Panc1 (cell line): Measurements from ENCODE around the gene ATG4B.

Experiments used
- POLR2AphosphoS5 ChIP-seq: IDR thresholded peaks from 2 replicates; pipeline ENCODE4 v1.6.1; 2012; ENCODE audit warnings: mild to moderate bottlenecking, low read depth, low read length, moderate library complexity
- SIN3A ChIP-seq: IDR thresholded peaks from 2 replicates; pipeline ENCODE4 v1.6.1; 2012; ENCODE audit warnings: low read depth, mild to moderate bottlenecking, low read length, moderate library complexity, borderline replicate concordance; ENCODE audit not compliant: insufficient read depth
- TF ChIP-seq, protein P1 (sequence below): fragments of 450-650 bp; IDR thresholded peaks from 2 replicates; pipeline ENCODE4 v1.5.1; 2017; ENCODE audit warnings: mild to moderate bottlenecking
- TF ChIP-seq, protein P2 (sequence below), 2 experiments: IDR thresholded peaks; 2 replicates each; pipeline ENCODE4 v1.6.1; 2011 to 2012; ENCODE audit warnings: low read depth in 2 of 2, control low read depth in 1 of 2, low read length in 1 of 2, mild to moderate bottlenecking in 1 of 2, moderate library complexity in 1 of 2; ENCODE audit not compliant: insufficient read depth in 1 of 2

GRCh38 chr2:241658296-241658695 lies 20.8 kb downstream of the ATG4B start:
- TF ChIP-seq, protein P1, sequence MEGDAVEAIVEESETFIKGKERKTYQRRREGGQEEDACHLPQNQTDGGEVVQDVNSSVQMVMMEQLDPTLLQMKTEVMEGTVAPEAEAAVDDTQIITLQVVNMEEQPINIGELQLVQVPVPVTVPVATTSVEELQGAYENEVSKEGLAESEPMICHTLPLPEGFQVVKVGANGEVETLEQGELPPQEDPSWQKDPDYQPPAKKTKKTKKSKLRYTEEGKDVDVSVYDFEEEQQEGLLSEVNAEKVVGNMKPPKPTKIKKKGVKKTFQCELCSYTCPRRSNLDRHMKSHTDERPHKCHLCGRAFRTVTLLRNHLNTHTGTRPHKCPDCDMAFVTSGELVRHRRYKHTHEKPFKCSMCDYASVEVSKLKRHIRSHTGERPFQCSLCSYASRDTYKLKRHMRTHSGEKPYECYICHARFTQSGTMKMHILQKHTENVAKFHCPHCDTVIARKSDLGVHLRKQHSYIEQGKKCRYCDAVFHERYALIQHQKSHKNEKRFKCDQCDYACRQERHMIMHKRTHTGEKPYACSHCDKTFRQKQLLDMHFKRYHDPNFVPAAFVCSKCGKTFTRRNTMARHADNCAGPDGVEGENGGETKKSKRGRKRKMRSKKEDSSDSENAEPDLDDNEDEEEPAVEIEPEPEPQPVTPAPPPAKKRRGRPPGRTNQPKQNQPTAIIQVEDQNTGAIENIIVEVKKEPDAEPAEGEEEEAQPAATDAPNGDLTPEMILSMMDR = no peak
- TF ChIP-seq POLR2AphosphoS5 (no peak), SIN3A (no peak)
- TF ChIP-seq, protein P2, sequence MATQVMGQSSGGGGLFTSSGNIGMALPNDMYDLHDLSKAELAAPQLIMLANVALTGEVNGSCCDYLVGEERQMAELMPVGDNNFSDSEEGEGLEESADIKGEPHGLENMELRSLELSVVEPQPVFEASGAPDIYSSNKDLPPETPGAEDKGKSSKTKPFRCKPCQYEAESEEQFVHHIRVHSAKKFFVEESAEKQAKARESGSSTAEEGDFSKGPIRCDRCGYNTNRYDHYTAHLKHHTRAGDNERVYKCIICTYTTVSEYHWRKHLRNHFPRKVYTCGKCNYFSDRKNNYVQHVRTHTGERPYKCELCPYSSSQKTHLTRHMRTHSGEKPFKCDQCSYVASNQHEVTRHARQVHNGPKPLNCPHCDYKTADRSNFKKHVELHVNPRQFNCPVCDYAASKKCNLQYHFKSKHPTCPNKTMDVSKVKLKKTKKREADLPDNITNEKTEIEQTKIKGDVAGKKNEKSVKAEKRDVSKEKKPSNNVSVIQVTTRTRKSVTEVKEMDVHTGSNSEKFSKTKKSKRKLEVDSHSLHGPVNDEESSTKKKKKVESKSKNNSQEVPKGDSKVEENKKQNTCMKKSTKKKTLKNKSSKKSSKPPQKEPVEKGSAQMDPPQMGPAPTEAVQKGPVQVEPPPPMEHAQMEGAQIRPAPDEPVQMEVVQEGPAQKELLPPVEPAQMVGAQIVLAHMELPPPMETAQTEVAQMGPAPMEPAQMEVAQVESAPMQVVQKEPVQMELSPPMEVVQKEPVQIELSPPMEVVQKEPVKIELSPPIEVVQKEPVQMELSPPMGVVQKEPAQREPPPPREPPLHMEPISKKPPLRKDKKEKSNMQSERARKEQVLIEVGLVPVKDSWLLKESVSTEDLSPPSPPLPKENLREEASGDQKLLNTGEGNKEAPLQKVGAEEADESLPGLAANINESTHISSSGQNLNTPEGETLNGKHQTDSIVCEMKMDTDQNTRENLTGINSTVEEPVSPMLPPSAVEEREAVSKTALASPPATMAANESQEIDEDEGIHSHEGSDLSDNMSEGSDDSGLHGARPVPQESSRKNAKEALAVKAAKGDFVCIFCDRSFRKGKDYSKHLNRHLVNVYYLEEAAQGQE (IDR thresholded peaks at IDR 0.05; ENCODE audit: insufficient read depth in 1 of 2, low read depth in 2 of 2, low read length in 1 of 2) = no peak
